ENCODE measurements around the gene SSC5D.

Gene SSC5D

GRCh38 chr19:55504981-55505380 is 16.7 kb downstream of the SSC5D start:
- no peak for DNase-seq
- in situ Hi-C loops (cut with HindIII; ENCODE audit: low pct_ligation_motif_present, low sequenced_read_pairs), result no loop called here
- no peak for TF ChIP-seq CTCF (IDR thresholded peaks at IDR 0.05; ENCODE audit: low read depth, low read length, missing control alignments)
- Histone ChIP-seq H3K27me3 (replicated peaks) (no peaks in the 10 kb centered on the region), H3K27ac (no peak overlapping the region), H3K36me3 (replicated peaks) (peaks cover 8% of the 10 kb centered on the region), H3K4me3 (ENCODE audit: low read depth, low read length) (no peak overlapping the region)

- no peak for DNase-seq
- no peak for TF ChIP-seq CTCF (IDR thresholded peaks at IDR 0.05; ENCODE audit: low read depth, low read length, missing control alignments)
- Histone ChIP-seq H3K27me3 (replicated peaks) (no peaks in the 10 kb centered on the region), H3K4me3 (ENCODE audit: low read depth, low read length) (no peak overlapping the region), H3K36me3 (replicated peaks) (no peaks in the 10 kb centered on the region), H3K27ac (no peak overlapping the region)
- in situ Hi-C loops (cut with HindIII; ENCODE audit: low pct_ligation_motif_present, low sequenced_read_pairs), result no loop called here
These were observed 19.9 kb downstream of the SSC5D start for GRCh38 chr19:55508120-55508519.

- in situ Hi-C loops (cut with HindIII; ENCODE audit: low pct_ligation_motif_present, low sequenced_read_pairs), result no loop called here
- no peak overlapping the region for H3K27ac ChIP-seq
- no peaks in the 10 kb centered on the region for H3K36me3 ChIP-seq (replicated peaks)
- peak overlapping the region; percentile 48 for H3K4me3 ChIP-seq (ENCODE audit: low read depth, low read length)
- no peaks in the 10 kb centered on the region for H3K27me3 ChIP-seq (replicated peaks)
- peak; percentile 98 for TF ChIP-seq CTCF (IDR thresholded peaks at IDR 0.05; ENCODE audit: low read depth, low read length, missing control alignments)
- DNase-seq, result peak; percentile 86
These were observed 28.8 kb downstream of the SSC5D start for GRCh38 chr19:55516878-55517620.

- H3K27me3 ChIP-seq (replicated peaks), result no peaks in the 10 kb centered on the region
- no peak for TF ChIP-seq CTCF (IDR thresholded peaks at IDR 0.05; ENCODE audit: low read depth, low read length, missing control alignments)
- DNase-seq, result peak; percentile 72
- H3K4me3 ChIP-seq (ENCODE audit: low read depth, low read length), result no peak overlapping the region
- no peak overlapping the region for H3K27ac ChIP-seq
- in situ Hi-C loops (cut with HindIII; ENCODE audit: low pct_ligation_motif_present, low sequenced_read_pairs), result no loop called here
- H3K36me3 ChIP-seq (replicated peaks), result no peaks in the 10 kb centered on the region
These were observed 31.4 kb downstream of the SSC5D start for GRCh38 chr19:55519451-55520311.

GRCh38 chr19:55520691-55521292 is 32.6 kb downstream of the SSC5D start:
- no peak overlapping the region for H3K27ac ChIP-seq
- no peaks in the 10 kb centered on the region for H3K27me3 ChIP-seq (replicated peaks)
- in situ Hi-C loops (cut with HindIII; ENCODE audit: low pct_ligation_motif_present, low sequenced_read_pairs), result no loop called here
- H3K36me3 ChIP-seq (replicated peaks), result no peaks in the 10 kb centered on the region
- no peak for DNase-seq
- no peak for TF ChIP-seq CTCF (IDR thresholded peaks at IDR 0.05; ENCODE audit: low read depth, low read length, missing control alignments)
- H3K4me3 ChIP-seq (ENCODE audit: low read depth, low read length), result no peak overlapping the region
